HepG2 (cell line): ENCODE data around the gene ITGB2. TPM values are rescaled to one million over a fixed set of nuclear protein-coding genes. Genes with fewer than 3 reads are reported as not detected.

Source experiments
- ATAC-seq: fragments of 200-7000 bp; cut with Tn5 transposase; 3 replicates; pipeline ENCODE4 v1.9.1; 2020; ENCODE audit warnings: mild to moderate bottlenecking, moderate library complexity
- BruUV-seq: library from RNA; stranded (reverse); fragments of 400-500 nt; replicated peaks from 2 replicates; lab custom pipeline; 2021; lab: Mats Ljungman, UMichigan
- CTCF ChIA-PET: fragments of 300-600 bp; formaldehyde crosslinking; extraction: SDS; loops from one replicate; lab custom pipeline; 2021; ENCODE audit warnings: low total read pairs, inconsistent platforms, low intra/inter-chr PET ratio; lab: Yijun Ruan, JAX
- POLR2A ChIA-PET: fragments of 350-600 bp; sonication (Branson Sonifier 250); formaldehyde crosslinking; loops from one replicate; lab custom pipeline; 2020; ENCODE audit warnings: antibody characterized with exemption, inconsistent platforms; lab: Yijun Ruan, JAX
- DNase-seq: peaks from one replicate; pipeline ENCODE4 v3.0.0-alpha.2; 2015; ENCODE audit warnings: low spot score
- FAIRE-seq: peaks from 3 replicates; lab custom pipeline; 2011; peaks lifted over from hg19 to GRCh38; lab: Jason Lieb, UNC
- H2AFZ ChIP-seq: one replicate; pipeline ENCODE4 v1.6.1; 2011; ENCODE audit warnings: low read length, inconsistent platforms
- H3K27ac ChIP-seq: fragments of 300-600 bp; 3 replicates; pipeline ENCODE4 v1.8.0; 2011; ENCODE audit warnings: mixed run types, mild to moderate bottlenecking, mixed read lengths, low read length, inconsistent platforms; ENCODE audit not compliant: insufficient read depth; ENCODE audit errors: extremely low read length
- H3K27me3 ChIP-seq, 2 experiments: fragments of 200-600 bp in 1 of 2; 2 replicates in 1 of 2; 3 replicates in 1 of 2; pipeline versions ENCODE4 v1.6.0 to v1.8.0; 2011; ENCODE audit warnings: low read length in 2 of 2, mild to moderate bottlenecking in 2 of 2, moderate library complexity in 2 of 2, inconsistent platforms in 1 of 2; ENCODE audit not compliant: insufficient read depth in 2 of 2, control insufficient read depth in 1 of 2
- H3K36me3 ChIP-seq, 2 experiments: fragments of 200-600 bp in 1 of 2; replicated peaks in 1 of 2; 2 replicates in 1 of 2; 3 replicates in 1 of 2; pipeline versions ENCODE4 v1.5.1 to v1.8.0; 2011; ENCODE audit warnings: low read length in 2 of 2, inconsistent platforms in 1 of 2; ENCODE audit not compliant: insufficient read depth in 2 of 2, control insufficient read depth in 1 of 2
- H3K4me1 ChIP-seq: 2 replicates; pipeline ENCODE4 v1.5.1; 2012; ENCODE audit warnings: low read length, inconsistent platforms; ENCODE audit not compliant: insufficient read depth
- H3K4me2 ChIP-seq: 2 replicates; pipeline ENCODE4 v1.6.0; 2011; ENCODE audit warnings: low read depth, low read length, inconsistent platforms
- H3K4me3 ChIP-seq, 3 experiments: fragments of 200-600 bp in 1 of 3; sonication (generic), shearing (Covaris generic) in 1 of 3; replicated peaks in 1 of 3; 2 replicates each; pipeline ENCODE4 v1.5.1; 2011 to 2016; ENCODE audit warnings: low read length in 3 of 3, inconsistent platforms in 2 of 3, low read depth in 2 of 3, mild to moderate bottlenecking in 2 of 3, control low read depth in 1 of 3, mixed read lengths in 1 of 3; ENCODE audit not compliant: insufficient read depth in 1 of 3
- H3K79me2 ChIP-seq: one replicate; pipeline ENCODE4 v1.6.1; 2011; ENCODE audit warnings: low read length, inconsistent platforms; ENCODE audit not compliant: insufficient read depth
- H3K9ac ChIP-seq: 2 replicates; pipeline ENCODE4 v1.6.0; 2011; ENCODE audit warnings: mild to moderate bottlenecking, low read depth, low read length, inconsistent platforms; ENCODE audit not compliant: insufficient read depth
- H3K9me3 ChIP-seq: 2 replicates; pipeline ENCODE4 v1.5.1; 2012; ENCODE audit warnings: mild to moderate bottlenecking, low read length
- H4K20me1 ChIP-seq: 2 replicates; pipeline ENCODE4 v1.6.0; 2011; ENCODE audit warnings: inconsistent platforms, mild to moderate bottlenecking, low read length, moderate library complexity; ENCODE audit not compliant: insufficient read depth
- CSRNP2 ChIP-seq: sonication (generic); formaldehyde crosslinking; conservative IDR thresholded peaks from 2 replicates; pipeline ENCODE4 v1.8.0; 2022; ENCODE audit warnings: low read depth, missing genetic modification reagents
- ETV5 ChIP-seq: IDR thresholded peaks from 2 replicates; pipeline ENCODE4 v1.6.1; 2018; ENCODE audit warnings: missing biosample characterization, missing genetic modification reagents, inconsistent platforms, borderline replicate concordance
- NPAS2 ChIP-seq: sonication (generic); formaldehyde crosslinking; IDR thresholded peaks from 2 replicates; pipeline ENCODE4 v1.8.0; 2022; ENCODE audit warnings: mild to moderate bottlenecking, missing genetic modification reagents, borderline replicate concordance
- POLR2AphosphoS5 ChIP-seq: IDR thresholded peaks from 2 replicates; pipeline ENCODE4 v1.6.1; 2012; ENCODE audit warnings: low read depth, low read length
- SRSF4 ChIP-seq: fragments of 200-400 bp; formaldehyde crosslinking; IDR thresholded peaks from one replicate; pipeline ENCODE4 v1.6.1; 2018; ENCODE audit warnings: mild to moderate bottlenecking, low read depth, low read length, moderate library complexity; ENCODE audit not compliant: poor library complexity, severe bottlenecking
- ZMYM4 ChIP-seq: sonication (generic); formaldehyde crosslinking; IDR thresholded peaks from 2 replicates; pipeline ENCODE4 v1.8.1; 2023; ENCODE audit warnings: mild to moderate bottlenecking, missing genetic modification reagents
- ZNF468 ChIP-seq: sonication (generic); formaldehyde crosslinking; IDR thresholded peaks from 2 replicates; pipeline ENCODE4 v1.8.0; 2022; ENCODE audit warnings: mild to moderate bottlenecking, moderate library complexity, missing genetic modification reagents
- ZNF737 ChIP-seq: sonication (generic); formaldehyde crosslinking; IDR thresholded peaks from 2 replicates; pipeline ENCODE4 v1.5.0; 2020; ENCODE audit warnings: missing genetic modification reagents, mild to moderate bottlenecking, borderline replicate concordance
- WGBS: methylation state at CpG from one replicate; pipeline ENCODE4 v1.1.6; 2017; ENCODE audit warnings: low lambda C conversion rate; 5-methylcytosine and 5-hydroxymethylcytosine counted together
- in situ Hi-C: cut with HindIII; loops from 2 replicates; pipeline ENCODE4 v1.10.0; 2017; ENCODE audit warnings: low pct_unique_long_range_greater_than_20kb; ENCODE audit not compliant: extremely low pct_ligation_motif_present
- intact Hi-C: fragments of 100-400 bp; cut with micrococcal nuclease; formaldehyde crosslinking; loops from one replicate; pipeline ENCODE4 v1.10.0; 2022; ENCODE audit not compliant: unreplicated experiment
- polyA plus RNA-seq, 8 experiments: library from polyadenylated mRNA; depleted of rRNA in 3 of 8; stranded (reverse) in 7 of 8; unstranded in 1 of 8; fragments of >200 nt; fragmentation: Illumina TruSeq in 4 of 8; extraction: Trizol in 4 of 8; gene quantifications; 2 replicates each; pipeline versions ENCODE4 v1.2.1 to v1.2.3, GENCODE V29; 2011 to 2016; ENCODE audit warnings: low read depth in 4 of 8, missing spikeins in 1 of 8, mixed read lengths in 1 of 8; ENCODE audit not compliant: insufficient read depth in 1 of 8
- total RNA-seq, 5 experiments: library from RNA; depleted of rRNA; stranded (reverse); fragments of >200 nt; fragmentation: Illumina TruSeq; extraction: Trizol; gene quantifications; 2 replicates each; pipeline ENCODE4 v1.2.3, GENCODE V29; 2016; ENCODE audit warnings: low read depth in 1 of 5
- TF ChIP-seq, protein P1 (sequence below): fragments of 450-650 bp; IDR thresholded peaks from 2 replicates; pipeline ENCODE4 v1.6.1; 2017; ENCODE audit warnings: mild to moderate bottlenecking
- TF ChIP-seq, protein P2 (sequence below): sonication (generic); formaldehyde crosslinking; IDR thresholded peaks from 2 replicates; pipeline ENCODE4 v1.8.1; 2023; ENCODE audit warnings: missing genetic modification reagents, inconsistent platforms, borderline replicate concordance
- TF ChIP-seq, protein P3 (sequence below), 2 experiments: sonication (generic) in 1 of 2; formaldehyde crosslinking in 1 of 2; IDR thresholded peaks; 2 replicates each; pipeline versions ENCODE4 v1.5.1 to v1.6.1; 2011 to 2020; ENCODE audit warnings: borderline replicate concordance in 1 of 2, low read depth in 1 of 2, low read length in 1 of 2, mild to moderate bottlenecking in 1 of 2, missing genetic modification reagents in 1 of 2, moderate library complexity in 1 of 2
- TF ChIP-seq, protein P4 (sequence below): sonication (generic); formaldehyde crosslinking; IDR thresholded peaks from 2 replicates; pipeline ENCODE4 v1.5.0; 2020; ENCODE audit warnings: missing genetic modification reagents

Gene ITGB2
- total and polyA plus RNA-seq, 2 of the 13 experiments (the other 11 are each of a cell fraction or from before 2014, with no cell fraction given): 4.2 to 18.0 TPM

DNA sequence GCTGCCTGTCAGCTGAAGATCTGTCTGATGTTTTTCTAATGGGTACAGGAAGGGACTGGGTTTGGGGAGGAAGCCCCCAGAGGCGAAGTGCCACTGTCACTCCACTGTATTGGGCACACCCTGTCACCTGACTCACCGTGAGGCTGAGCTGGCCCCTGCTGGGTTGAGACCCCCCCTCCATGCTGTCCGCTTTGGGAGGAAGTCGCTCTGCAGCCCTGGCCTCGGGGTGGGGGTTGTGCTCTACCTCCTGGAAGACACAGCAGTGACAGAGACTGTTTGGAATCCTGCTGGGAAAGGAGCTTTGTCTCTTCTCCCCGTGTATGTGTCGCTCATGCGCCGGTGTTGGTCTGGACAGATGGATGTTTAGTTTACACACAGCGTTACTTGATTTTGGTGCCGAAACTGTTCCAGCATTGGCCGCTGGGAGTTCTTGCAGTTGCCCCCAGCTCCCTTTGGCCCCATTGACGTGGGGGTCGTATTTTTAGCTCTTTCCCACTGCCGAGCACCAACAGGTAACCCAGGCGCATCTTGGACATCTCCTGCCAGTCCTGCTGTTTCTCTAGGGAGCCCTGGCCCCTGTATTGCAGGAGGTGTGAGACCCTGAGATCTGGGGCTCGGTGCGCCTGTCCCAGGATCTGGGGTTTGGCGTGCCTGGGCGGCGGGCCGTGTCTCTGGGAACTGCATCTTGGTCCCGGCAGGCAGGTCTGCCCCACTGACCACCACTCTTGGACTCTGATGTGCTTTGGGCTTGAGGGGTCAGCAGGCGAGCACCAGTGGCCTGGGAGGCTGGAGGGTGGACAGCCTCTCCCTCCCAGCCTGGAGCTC lies 49.4 kb upstream of the ITGB2 start:
- intact Hi-C loops: no loop called here
- Histone ChIP-seq H3K79me2 (peaks cover 2% of the 10 kb centered on the region), H3K27ac (no peak overlapping the region), H2AFZ (no peak overlapping the region), H3K9me3 (no peaks in the 10 kb centered on the region), H3K9ac (no peak overlapping the region), H3K4me2 (no peak overlapping the region), H3K36me3 (peaks cover 18 to 50% of the 10 kb centered on the region in 2 experiments), H4K20me1 (no peaks in the 10 kb centered on the region), H3K4me3 (no peak overlapping the region), H3K27me3 (no peaks in the 10 kb centered on the region), H3K4me1 (peaks cover 11% of the 10 kb centered on the region)
- no peak for ATAC-seq
- WGBS: 95% methylated on average over 15 of the region's 24 CpGs
- ChIA-PET CTCF (no interaction called here), POLR2A (no interaction called here)
- in situ Hi-C loops: no loop called here
- FAIRE-seq: no peak
- BruUV-seq: no TSS peak
- no peak for DNase-seq
- TF ChIP-seq CSRNP2 (CRISPR knock-in tag) (no peak), NPAS2 (no peak), ZMYM4 (CRISPR knock-in tag) (no peak), ETV5 (CRISPR knock-in tag) (no peak), ZNF737 (CRISPR knock-in tag) (no peak), SRSF4 (no peak), POLR2AphosphoS5 (no peak), ZNF468 (no peak)
- TF ChIP-seq, protein P1, sequence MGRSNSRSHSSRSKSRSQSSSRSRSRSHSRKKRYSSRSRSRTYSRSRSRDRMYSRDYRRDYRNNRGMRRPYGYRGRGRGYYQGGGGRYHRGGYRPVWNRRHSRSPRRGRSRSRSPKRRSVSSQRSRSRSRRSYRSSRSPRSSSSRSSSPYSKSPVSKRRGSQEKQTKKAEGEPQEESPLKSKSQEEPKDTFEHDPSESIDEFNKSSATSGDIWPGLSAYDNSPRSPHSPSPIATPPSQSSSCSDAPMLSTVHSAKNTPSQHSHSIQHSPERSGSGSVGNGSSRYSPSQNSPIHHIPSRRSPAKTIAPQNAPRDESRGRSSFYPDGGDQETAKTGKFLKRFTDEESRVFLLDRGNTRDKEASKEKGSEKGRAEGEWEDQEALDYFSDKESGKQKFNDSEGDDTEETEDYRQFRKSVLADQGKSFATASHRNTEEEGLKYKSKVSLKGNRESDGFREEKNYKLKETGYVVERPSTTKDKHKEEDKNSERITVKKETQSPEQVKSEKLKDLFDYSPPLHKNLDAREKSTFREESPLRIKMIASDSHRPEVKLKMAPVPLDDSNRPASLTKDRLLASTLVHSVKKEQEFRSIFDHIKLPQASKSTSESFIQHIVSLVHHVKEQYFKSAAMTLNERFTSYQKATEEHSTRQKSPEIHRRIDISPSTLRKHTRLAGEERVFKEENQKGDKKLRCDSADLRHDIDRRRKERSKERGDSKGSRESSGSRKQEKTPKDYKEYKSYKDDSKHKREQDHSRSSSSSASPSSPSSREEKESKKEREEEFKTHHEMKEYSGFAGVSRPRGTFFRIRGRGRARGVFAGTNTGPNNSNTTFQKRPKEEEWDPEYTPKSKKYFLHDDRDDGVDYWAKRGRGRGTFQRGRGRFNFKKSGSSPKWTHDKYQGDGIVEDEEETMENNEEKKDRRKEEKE: no peak
- TF ChIP-seq, protein P2, sequence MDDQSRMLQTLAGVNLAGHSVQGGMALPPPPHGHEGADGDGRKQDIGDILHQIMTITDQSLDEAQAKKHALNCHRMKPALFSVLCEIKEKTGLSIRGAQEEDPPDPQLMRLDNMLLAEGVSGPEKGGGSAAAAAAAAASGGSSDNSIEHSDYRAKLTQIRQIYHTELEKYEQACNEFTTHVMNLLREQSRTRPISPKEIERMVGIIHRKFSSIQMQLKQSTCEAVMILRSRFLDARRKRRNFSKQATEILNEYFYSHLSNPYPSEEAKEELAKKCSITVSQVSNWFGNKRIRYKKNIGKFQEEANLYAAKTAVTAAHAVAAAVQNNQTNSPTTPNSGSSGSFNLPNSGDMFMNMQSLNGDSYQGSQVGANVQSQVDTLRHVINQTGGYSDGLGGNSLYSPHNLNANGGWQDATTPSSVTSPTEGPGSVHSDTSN: no peak
- TF ChIP-seq, protein P3, sequence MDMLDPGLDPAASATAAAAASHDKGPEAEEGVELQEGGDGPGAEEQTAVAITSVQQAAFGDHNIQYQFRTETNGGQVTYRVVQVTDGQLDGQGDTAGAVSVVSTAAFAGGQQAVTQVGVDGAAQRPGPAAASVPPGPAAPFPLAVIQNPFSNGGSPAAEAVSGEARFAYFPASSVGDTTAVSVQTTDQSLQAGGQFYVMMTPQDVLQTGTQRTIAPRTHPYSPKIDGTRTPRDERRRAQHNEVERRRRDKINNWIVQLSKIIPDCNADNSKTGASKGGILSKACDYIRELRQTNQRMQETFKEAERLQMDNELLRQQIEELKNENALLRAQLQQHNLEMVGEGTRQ (IDR thresholded peaks at IDR 0.05; ENCODE audit: low read depth, low read length): no peak
- TF ChIP-seq, protein P3 (CRISPR knock-in tag; IDR thresholded peaks at IDR 0.05; ENCODE audit: borderline replicate concordance): no peak
- TF ChIP-seq, protein P4, sequence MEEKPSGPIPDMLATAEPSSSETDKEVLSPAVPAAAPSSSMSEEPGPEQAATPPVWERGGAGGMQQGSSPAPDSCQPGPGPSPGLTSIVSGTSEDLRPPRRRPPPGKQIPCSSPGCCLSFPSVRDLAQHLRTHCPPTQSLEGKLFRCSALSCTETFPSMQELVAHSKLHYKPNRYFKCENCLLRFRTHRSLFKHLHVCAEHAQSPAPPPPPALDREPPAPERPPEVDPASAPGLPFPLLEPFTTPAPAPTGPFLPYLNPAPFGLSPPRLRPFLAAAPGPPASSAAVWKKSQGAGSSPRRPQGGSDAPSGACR: no peak
